ENCODE data around the gene FAM13C. TPM values are rescaled to one million over a fixed set of nuclear protein-coding genes. Genes with fewer than 3 reads are reported as not detected.
"Not testable (repeated sequence)": the region's sequence is repeated elsewhere in the genome, so short reads cannot be mapped to it uniquely, and the experiment has no call there.

FAM13C gene
- total RNA-seq, 4 donors from 2014 or later, result 6.0 to 125 (median 17.6) TPM

DNA sequence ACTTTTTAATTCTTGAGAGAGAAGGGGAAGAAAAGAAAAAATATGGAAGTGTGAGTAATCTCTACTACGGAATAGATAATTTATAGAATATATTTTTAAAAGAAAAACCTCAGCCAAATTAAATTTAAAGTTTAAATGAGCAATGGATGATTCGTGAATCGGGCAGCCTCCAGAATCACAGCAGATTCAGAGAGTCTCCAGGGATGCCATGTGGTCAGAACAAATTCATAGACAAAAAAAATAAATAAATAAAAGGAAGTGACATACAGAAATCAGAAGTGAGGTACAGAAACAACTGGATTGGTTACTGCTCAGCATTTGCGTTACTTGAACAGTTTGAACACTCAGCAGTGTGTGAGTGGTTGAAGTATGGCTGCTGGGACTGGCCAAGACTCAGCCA, 132.9 kb downstream of the FAM13C start:
- ATAC-seq (no peak), DNase-seq (no peak)
- Histone ChIP-seq H3K27me3 (no peaks in the 10 kb centered on the region), H3K4me3 (no peak overlapping the region), H3K27ac (no peak overlapping the region), H3K9me3 (no peaks in the 10 kb centered on the region), H3K4me1 (no peaks in the 10 kb centered on the region), H3K36me3 (no peaks in the 10 kb centered on the region)
- intact Hi-C loops (cut with DNase I; ENCODE audit: low total_unique reads) (no loop called here), in situ Hi-C loops (cut with MboI; ENCODE audit: low sequenced_read_pairs in 4 of 4) (loop anchor here (25.0 kb wide), 4 partner anchors 383 to 808 kb away; no protein-coding TSS in a partner anchor)
- TF ChIP-seq, protein P1, sequence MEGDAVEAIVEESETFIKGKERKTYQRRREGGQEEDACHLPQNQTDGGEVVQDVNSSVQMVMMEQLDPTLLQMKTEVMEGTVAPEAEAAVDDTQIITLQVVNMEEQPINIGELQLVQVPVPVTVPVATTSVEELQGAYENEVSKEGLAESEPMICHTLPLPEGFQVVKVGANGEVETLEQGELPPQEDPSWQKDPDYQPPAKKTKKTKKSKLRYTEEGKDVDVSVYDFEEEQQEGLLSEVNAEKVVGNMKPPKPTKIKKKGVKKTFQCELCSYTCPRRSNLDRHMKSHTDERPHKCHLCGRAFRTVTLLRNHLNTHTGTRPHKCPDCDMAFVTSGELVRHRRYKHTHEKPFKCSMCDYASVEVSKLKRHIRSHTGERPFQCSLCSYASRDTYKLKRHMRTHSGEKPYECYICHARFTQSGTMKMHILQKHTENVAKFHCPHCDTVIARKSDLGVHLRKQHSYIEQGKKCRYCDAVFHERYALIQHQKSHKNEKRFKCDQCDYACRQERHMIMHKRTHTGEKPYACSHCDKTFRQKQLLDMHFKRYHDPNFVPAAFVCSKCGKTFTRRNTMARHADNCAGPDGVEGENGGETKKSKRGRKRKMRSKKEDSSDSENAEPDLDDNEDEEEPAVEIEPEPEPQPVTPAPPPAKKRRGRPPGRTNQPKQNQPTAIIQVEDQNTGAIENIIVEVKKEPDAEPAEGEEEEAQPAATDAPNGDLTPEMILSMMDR (IDR thresholded peaks at IDR 0.05 in 4 of 5, conservative IDR thresholded peaks at IDR 0.05 in 1 of 5), result no peak

DNA sequence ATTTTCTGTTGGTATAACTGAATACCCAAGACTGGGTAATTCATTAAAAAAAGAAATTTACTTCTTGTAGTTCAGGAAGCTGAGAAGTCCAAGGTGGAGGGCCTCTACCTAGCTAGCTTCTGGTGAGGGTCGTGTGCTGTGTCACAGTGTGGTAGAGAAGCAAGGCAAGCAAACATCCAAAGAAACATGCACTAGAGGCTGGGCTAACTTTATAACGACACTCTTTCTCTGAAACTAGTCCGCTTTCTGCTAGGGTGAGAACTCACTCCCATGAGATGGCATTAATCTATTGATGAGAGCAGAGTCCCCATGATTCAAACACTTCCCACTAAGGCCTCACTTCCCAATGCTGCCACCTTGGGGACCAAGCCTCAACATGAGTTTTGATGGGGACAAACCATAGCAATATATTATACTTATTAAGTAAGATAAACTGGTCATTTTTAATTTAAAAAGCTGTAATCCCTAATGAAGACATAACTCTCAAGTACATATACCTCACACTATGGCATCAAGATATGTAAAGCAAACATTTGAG, 135.1 kb downstream of the FAM13C start:
- Histone ChIP-seq H3K4me3 (no peak overlapping the region), H3K4me1 (no peaks in the 10 kb centered on the region), H3K36me3 (no peaks in the 10 kb centered on the region), H3K27ac (no peak overlapping the region), H3K27me3 (no peaks in the 10 kb centered on the region), H3K9me3 (no peaks in the 10 kb centered on the region)
- ATAC-seq (no peak), DNase-seq (no peak)
- TF ChIP-seq POLR2A (IDR thresholded peaks at IDR 0.05), result no peak
- TF ChIP-seq, protein P1 (IDR thresholded peaks at IDR 0.05 in 4 of 5, conservative IDR thresholded peaks at IDR 0.05 in 1 of 5), result no peak
- intact Hi-C loops (cut with DNase I; ENCODE audit: low total_unique reads), result no loop called here
- in situ Hi-C loops (cut with MboI; ENCODE audit: low sequenced_read_pairs in 4 of 4), result loop anchor here (25.0 kb wide), 4 partner anchors 385 to 810 kb away; no protein-coding TSS in a partner anchor

DNA sequence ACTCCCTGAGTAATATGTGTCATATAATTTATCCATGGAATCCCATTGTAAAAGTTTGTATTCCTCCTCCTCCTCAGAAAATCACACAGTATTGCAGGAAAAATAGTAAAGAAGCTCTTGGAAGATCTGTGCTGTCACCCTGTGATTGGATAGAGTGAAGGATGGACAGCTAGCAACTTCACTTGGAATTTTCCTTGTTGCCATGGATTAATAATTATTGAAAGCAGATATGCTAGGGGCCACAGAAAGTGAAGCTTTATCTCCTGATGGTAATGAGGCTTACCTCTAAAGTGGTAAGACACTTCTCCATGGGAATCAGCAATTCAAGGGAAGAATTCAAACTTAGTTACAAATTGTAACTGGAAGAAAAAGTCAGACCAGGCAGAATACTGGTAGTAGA, 137.1 kb downstream of the FAM13C start:
- H3K9me3 ChIP-seq, result no peaks in the 10 kb centered on the region
- no peaks in the 10 kb centered on the region for H3K27me3 ChIP-seq
- no peak overlapping the region for H3K27ac ChIP-seq
- intact Hi-C loops (cut with DNase I; ENCODE audit: low total_unique reads) (no loop called here), in situ Hi-C loops (cut with MboI; ENCODE audit: low sequenced_read_pairs in 4 of 4) (loop anchor here (25.0 kb wide), 4 partner anchors 387 to 812 kb away; no protein-coding TSS in a partner anchor)
- H3K4me3 ChIP-seq, result no peak overlapping the region
- no peak for DNase-seq
- ATAC-seq, result no peak
- H3K4me1 ChIP-seq, result no peaks in the 10 kb centered on the region
- no peaks in the 10 kb centered on the region for H3K36me3 ChIP-seq
- TF ChIP-seq, protein P1 (IDR thresholded peaks at IDR 0.05 in 4 of 5, conservative IDR thresholded peaks at IDR 0.05 in 1 of 5), result no peak
- no peak for TF ChIP-seq POLR2A (IDR thresholded peaks at IDR 0.05)

DNA sequence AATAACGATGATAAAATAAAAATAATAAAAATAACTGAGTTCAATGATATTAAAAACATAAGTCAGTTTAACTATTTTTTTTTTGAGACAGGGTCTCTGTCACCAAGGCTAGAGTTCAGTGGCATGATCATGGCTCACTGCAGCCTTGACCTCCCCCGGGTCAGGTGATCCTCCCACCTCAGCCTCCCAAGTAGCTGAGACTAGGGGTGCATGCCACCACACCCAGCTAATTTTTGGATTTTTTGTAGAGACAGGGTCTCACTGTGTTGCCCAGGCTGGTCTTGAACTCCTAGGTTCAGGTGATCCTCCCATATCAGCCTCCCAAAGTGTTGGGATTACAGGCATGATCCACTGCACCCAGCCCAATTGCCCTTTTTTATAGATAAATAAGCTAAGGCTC, 138.8 kb downstream of the FAM13C start:
- H3K9me3 ChIP-seq, result not testable (repeated sequence)
- in situ Hi-C loops (cut with MboI; ENCODE audit: low sequenced_read_pairs in 4 of 4), result loop anchor here in 1 of 4 donors (25.0 kb wide), 1 partner anchor 261 kb away; no protein-coding TSS in a partner anchor

DNA sequence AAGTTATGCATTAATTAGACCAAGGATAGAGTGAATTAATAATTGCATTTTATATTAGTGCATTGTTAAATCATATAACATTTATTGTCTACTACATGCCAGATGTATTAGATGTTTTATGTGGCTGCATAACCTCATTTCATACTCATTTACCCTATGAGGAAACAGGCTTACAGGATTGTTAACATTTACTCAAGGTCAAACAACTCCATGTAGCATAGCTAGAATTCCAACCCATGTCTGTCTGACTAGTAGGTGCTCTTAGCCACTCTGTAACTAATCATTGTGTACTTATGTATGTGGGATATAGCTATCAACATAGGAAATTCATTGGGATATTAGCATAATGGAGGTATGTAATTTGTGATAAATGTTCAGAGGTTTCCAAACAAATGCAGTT, 139.6 kb downstream of the FAM13C start:
- Histone ChIP-seq H3K27ac (no peak overlapping the region), H3K4me3 (no peak overlapping the region), H3K27me3 (no peaks in the 10 kb centered on the region), H3K4me1 (no peaks in the 10 kb centered on the region), H3K36me3 (no peaks in the 10 kb centered on the region), H3K9me3 (no peaks in the 10 kb centered on the region)
- TF ChIP-seq, protein P1 (IDR thresholded peaks at IDR 0.05 in 4 of 5, conservative IDR thresholded peaks at IDR 0.05 in 1 of 5), result no peak
- no peak for TF ChIP-seq POLR2A (IDR thresholded peaks at IDR 0.05)
- intact Hi-C loops (cut with DNase I; ENCODE audit: low total_unique reads), result no loop called here
- DNase-seq (no peak), ATAC-seq (no peak)
- in situ Hi-C loops (cut with MboI; ENCODE audit: low sequenced_read_pairs in 4 of 4), result loop anchor here in 1 of 4 donors (25.0 kb wide), 1 partner anchor 260 kb away; no protein-coding TSS in a partner anchor

More for the DNA sequence above, 138.8 kb downstream of the FAM13C start:
- H3K4me3 ChIP-seq; H3K27ac ChIP-seq; H3K36me3 ChIP-seq; intact Hi-C loops (cut with DNase I; ENCODE audit: low total_unique reads); H3K27me3 ChIP-seq; DNase-seq; ATAC-seq; H3K4me1 ChIP-seq: not testable (repeated sequence)
